NCI-H2196 treated with DMSO at 0.1 percent for 48 hours (cell line): ENCODE results near the gene ZBTB40.

ENCODE experiments used
- DNase-seq: peaks from one replicate; lab custom pipeline; 2025; ENCODE audit not compliant: unreplicated experiment; lab: John Stamatoyannopoulos, UW

The ZBTB40 gene

GRCh38 chr1:22470227-22470626 is 18.6 kb downstream of the ZBTB40 start:
- DNase-seq, result no peak

DNA sequence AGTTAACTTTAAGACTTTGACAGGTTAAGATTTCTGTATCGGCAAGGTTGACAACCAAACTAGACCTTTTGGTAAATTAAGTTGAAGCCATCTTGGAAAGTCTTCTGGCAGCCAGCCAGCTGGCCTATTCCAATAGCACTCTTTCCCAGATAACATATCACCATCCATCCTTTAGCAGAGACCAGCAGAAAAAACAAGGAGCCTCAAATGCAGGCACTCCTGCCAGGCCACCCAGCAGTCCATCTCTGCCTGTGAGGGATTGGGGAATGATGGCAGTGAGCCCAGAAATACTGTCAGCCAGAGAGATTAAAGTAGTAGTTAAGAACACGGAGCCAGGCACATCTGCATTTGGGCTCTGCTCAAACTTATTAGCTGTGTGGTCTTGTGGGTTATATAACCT is 19.4 kb downstream of the ZBTB40 start:
- no peak for DNase-seq

GRCh38 chr1:22471610-22472009 is 20.0 kb downstream of the ZBTB40 start:
- no peak for DNase-seq

GRCh38 chr1:22472596-22472995 is 20.9 kb downstream of the ZBTB40 start:
- no peak for DNase-seq

DNA sequence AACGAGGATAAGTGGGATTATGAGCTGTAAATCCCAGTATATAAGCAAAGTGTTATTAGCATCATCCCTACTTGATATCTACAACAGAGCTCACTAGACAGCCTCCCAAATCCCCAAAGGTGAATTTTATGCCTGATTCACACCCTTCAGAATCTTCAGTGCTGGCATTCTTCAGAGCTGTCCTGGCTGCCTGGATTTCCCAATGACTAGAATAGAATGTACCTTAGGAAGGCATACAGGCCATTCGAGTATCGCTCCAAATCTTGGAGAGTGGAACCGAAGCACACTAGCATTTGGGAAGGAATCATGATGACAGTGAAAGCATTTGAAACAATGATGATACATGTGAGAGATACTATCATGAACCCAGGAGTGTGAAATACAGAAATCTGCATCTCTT is 22.3 kb downstream of the ZBTB40 start:
- no peak for DNase-seq

DNA sequence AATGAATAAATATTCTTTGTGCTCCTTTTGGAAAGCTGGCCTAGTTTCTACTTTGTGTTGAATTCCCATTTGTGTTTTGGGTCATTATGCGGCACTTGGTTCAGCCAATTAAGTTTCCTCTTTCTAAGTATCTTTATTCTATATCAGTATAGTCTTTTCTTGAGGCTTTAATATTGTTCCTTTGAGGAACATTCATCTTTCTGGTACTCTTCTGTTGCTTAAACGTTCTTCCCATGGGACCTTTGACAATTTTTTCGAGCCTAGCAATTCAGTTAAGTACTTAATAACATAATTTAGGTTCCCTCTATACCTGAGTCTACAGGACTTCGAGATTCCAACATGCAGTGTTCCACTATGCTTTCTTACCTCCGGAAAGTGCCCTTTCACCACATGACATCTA is 24.9 kb downstream of the ZBTB40 start:
- DNase-seq, result no peak

DNA sequence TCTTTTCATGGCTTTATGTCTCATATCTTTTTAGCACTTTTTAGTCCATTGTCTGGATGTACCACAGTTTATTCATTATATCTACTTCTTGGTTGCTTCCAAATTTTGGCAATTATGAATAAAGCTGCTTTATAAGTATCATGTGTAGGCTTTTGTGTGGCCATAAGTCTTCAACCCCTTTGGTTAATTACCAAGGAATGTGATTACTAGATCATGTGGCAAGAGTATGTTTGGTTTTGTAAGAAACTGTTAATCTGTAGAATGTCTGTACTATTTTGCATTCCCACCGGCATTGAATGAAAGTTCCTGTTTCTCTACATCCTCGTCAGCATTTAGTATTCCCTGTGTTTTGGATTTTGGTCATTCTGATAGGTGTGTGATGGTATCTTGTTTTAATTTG is 31.5 kb downstream of the ZBTB40 start:
- DNase-seq, result no peak

DNA sequence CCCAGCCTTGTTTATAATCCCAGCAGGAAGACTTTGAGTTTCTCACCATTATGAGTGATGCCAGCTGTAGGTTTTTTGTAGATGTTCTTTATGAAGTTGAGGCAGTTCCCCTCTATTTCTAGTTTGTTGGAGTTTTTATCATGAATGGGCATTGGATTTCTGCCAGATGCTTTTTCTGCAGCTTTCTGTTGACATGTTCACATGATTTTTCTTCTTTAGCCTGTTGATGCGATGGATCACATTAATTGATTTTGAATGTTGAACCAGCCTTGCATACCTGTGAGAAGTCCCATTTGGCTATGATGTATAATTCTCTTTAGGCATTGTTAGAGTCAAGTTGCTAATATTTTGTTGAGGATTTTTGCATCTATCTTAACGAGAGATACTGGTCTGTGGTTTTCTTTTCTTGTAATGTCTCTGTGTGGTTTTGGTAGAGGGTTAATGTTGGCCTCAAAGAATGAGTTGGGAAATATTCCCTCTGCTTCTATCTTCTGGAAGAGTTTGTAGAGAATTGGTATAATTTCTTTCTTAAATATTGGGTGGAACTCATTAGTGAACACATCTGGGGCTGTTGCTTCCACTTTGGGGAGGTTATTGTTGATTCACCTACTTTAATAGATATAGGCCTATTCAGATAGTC is 33.2 kb downstream of the ZBTB40 start:
- DNase-seq, result no peak

DNA sequence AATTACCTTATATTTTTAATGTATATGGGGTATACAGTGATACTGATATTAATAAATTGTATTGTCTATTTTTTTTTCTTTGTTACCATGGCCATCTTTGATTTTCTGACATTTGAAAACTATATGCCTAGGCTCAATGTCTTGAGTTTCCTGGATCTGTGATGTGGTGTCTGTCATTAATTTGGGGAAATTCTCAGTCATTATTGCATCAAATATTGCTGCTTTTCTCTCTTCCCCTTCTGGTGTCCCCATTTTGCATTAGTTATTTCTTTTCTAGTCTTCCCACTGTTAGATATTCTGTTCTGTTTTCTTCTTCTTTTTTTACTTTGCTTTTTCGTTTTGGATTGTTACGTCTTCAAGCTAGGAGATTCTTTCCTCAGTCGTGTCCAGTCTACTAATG is 33.8 kb downstream of the ZBTB40 start:
- no peak for DNase-seq

DNA sequence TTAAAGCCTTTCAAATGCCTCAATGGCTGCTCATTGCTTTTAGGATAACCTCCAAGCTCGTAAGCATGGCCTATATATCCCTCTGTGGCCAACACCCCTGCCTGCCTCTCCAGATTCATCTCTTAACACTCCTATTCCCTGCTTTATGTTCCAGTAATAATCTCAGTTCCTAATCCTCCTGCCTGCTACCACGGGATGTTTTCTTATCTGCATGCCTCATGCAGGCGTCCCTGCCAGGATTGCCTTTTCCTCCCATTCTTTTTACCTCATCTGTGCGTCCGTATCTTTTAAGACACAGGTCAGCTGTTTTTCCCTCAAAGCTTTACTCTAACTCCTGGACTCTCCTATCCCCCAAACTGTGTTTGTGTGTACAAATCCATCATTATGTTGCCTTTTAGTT is 36.1 kb downstream of the ZBTB40 start:
- DNase-seq, result no peak

DNA sequence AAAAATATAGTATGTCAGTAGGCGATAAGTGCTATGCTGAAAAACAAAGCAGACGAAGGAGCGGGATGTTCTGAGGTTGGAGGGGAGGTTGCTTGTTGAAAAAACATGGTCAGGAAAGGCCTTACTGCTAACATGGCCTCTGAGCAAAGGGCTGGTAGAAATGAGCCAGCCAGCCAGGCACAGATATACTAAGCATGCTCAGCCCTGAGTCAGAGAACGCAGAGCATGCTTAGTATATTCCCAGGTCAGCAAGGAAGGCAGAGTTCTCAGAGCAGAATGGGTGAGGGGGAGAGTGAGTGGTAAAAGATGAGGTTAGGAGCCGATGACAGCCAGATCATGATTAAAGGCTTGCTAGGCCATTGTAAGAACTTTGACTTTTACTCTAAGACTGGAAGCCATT is 36.7 kb downstream of the ZBTB40 start:
- no peak for DNase-seq

DNA sequence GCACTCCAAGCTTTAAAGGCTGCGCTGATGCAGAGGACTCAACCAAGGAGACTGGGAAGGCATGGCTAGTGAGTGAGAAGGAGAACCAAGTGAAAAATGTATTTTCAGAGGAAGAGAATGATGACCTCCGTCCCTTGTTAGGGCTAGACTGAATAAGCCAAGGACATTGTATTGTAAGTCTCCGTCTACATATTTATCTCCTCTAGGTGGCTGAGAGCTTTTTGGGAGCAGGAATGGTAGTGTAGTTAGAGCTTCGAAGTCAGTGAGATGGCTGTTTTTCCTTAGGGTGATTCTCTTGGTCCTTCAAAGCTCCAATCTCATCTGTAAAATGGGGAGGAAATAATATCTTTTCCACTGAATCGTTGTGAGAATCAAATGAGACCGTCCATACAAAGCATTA is 37.6 kb downstream of the ZBTB40 start:
- no peak for DNase-seq

- no peak for DNase-seq
Observed at GRCh38 chr1:22489823-22490222, 38.2 kb downstream of the ZBTB40 start.

- no peak for DNase-seq
Observed at GRCh38 chr1:22490309-22490708, 38.7 kb downstream of the ZBTB40 start.

DNA sequence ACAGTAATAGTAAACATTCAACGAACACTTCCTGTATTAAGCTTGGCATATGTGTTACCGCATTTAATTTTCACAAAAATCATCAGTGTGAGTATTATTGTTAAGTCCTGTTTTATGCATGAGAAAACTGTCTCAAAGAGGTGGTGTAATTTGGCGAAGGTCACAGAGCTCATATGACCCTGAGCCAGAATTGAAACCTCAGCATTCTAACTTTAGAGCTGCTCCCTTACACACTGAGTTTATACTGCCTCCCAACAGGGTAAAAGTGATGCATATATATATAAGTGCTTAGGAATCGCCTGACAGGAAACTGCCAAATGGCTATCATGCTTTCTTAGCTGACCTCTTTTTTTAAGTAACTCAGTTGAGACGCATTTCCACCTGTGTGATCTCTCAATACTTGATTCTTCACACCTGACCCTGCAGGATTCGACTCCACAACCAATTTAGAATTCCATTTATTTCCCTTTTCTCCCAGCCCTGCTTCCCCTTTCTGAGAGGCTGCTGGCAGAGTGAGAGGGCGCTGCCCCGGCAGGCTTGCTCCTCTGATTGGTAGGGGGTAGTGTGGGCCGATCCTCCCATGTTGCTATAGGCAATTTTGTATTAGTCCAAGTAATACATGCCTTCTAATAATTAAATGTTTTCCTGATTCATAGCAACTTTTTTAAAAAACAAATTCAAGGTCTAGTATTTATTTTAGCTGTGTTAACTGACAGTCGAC is 40.5 kb downstream of the ZBTB40 start:
- DNase-seq, result no peak

- no peak for DNase-seq
Observed at GRCh38 chr1:22494144-22494543, 42.5 kb downstream of the ZBTB40 start.

DNA sequence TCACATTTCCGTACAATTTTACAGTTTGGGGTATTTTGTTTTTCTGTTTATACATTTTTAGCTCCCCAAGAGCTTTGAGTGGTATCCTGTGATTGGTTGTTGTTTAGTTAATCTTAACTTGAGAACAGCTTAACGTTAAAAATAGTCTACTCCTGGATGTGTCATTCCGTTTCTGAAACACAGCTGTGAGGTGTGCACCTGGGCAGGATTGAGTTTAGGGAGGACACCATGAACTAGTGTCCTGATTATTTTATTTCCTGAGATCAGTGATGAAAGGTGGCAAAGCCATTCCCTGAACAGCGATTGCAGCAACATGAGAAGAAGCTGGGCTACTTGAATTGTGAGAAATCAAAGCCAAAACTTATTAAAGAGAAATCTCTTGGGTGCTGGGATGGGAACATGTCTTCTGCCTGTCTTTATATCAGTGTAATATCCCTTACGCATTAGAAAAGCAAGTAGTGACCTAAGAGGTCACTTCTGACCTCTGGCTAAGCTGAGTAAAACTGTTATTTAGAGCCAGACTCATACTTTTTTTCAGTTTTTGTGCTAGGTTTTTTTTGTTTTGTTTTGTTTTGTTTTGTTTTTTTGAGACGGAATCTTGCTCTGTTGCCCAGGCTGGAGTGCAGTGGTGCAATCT is 43.4 kb downstream of the ZBTB40 start:
- DNase-seq, result no peak

DNA sequence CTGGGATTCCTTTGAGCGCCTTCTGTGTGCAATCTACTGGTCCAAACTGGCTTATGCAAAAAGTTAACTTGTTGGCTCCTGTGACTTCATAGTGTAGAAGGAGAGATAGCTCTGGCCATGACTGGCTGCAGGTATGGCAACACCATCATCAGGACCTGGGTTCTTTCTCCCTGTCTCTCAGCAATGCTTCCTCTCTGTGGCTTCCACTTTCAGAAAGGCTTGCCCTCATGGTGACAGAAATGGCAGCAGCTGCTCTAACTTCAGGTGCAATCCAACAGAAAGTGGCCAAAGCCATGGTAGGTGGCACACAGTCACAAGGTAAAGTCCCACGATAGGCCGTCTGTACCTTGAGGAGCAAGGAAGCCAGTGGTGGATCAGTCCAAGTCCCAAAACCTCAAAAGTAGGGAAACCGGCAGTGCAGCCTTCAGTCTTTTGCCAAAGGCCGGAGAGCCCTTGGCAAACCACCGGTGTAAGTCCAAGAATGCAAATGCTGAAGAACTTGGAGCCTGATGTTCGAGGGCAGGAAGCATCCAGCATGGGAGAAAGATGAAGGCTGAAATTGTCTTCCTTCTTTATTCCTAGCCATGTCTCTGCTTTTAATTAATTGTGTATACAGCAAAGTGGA is 45.0 kb downstream of the ZBTB40 start:
- no peak for DNase-seq

- no peak for DNase-seq
Observed at GRCh38 chr1:22498463-22498862, 46.8 kb downstream of the ZBTB40 start.

GRCh38 chr1:22500058-22500457 is 48.4 kb downstream of the ZBTB40 start:
- DNase-seq, result no peak

DNA sequence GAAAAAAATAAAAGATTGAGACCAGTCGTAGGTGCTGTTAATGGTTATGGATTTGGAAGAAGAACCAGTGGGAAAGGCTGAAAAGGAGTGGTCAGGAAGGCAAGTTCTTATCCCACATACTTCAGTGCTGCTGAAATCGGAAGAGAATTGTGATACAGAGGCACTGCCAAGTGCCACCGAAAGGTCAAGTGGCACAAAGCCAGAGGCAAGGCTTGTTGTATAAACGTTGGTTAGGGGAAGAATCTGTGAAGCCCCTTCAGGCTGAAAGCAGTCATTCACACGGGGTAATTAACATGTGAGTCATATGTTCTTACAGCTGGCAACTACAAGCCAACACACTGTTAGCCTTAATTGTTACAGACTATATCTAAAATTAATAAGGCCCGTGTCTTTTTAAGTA is 48.8 kb downstream of the ZBTB40 start:
- no peak for DNase-seq

DNA sequence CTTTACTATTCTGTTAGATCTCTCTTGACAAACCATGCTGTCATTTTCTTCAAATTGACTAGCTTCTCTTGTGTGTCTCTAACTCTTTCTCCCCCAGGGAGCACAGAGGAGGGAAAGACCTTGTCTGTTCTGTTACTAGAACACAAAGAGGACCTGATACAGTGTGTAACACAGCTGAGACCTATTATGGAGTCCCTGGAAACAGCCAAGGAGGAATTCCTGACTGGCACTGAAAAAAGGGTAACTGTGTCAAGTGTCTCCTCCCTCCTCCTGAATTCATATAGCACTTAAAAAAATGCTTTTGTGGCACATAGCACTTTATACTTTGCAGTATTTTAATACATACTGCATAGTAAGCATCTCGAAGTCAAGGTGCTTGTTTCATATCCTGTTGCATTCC is 50.6 kb downstream of the ZBTB40 start:
- no peak for DNase-seq
